Brain microvascular endothelial cell (primary cell): Measurements from ENCODE around the gene TPT1.
A peak's percentile ranks its signal among the peaks of the same experiment; 100 is the strongest.

Experiments used
- DNase-seq: peaks from one replicate; pipeline ENCODE4 v3.0.0-alpha.2; 2020
- H3K27ac ChIP-seq: fragments of 250-450 bp; sonication (Bioruptor Pico); 2 replicates; pipeline ENCODE4 v1.5.1; 2020; ENCODE audit warnings: mild to moderate bottlenecking, moderate library complexity
- H3K27me3 ChIP-seq: fragments of 250-450 bp; sonication (Bioruptor Pico); replicated peaks from 2 replicates; pipeline ENCODE4 v1.5.1; 2020; ENCODE audit warnings: mild to moderate bottlenecking
- H3K36me3 ChIP-seq: fragments of 250-450 bp; sonication (Bioruptor Pico); replicated peaks from 2 replicates; pipeline ENCODE4 v1.5.1; 2020; ENCODE audit warnings: mild to moderate bottlenecking
- H3K4me3 ChIP-seq: 2 replicates; pipeline ENCODE4 v1.5.1; 2011; ENCODE audit warnings: low read depth, mild to moderate bottlenecking, control low read depth, low read length, moderate library complexity
- CTCF ChIP-seq: IDR thresholded peaks from 2 replicates; pipeline ENCODE4 v1.5.1; 2011; ENCODE audit warnings: low read depth, mild to moderate bottlenecking, moderate library complexity, low read length, control low read depth, inconsistent platforms; ENCODE audit errors: missing control alignments
- in situ Hi-C: cut with HindIII; loops from 2 replicates; pipeline ENCODE4 v1.10.0; 2017; ENCODE audit warnings: low sequenced_read_pairs, low pct_ligation_motif_present

Gene TPT1

DNA sequence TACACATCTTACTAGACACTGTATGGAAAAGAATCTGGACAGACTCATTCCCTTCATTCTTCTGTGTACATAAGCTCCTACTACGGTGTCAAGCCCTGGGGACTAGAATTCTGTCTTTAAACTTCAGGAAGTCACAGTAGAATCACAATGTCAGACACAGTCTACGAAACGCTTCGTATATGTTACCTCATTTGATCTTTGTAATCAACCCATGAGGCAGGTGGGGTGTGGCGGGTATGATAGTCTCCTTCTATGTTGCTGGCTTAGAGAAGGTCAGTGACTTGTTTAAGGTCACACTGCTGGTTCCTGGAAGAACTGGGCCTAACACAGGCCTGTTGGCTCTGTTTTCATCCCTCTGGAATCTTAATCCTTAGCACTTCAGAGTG, 32.2 kb upstream of the TPT1 start:
- TF ChIP-seq CTCF = no peak
- H3K4me3 ChIP-seq = no peak overlapping the region
- H3K36me3 ChIP-seq = no peaks in the 10 kb centered on the region
- DNase-seq = no peak
- in situ Hi-C loops = no loop called here
- H3K27ac ChIP-seq = no peak overlapping the region
- no peaks in the 10 kb centered on the region for H3K27me3 ChIP-seq

DNA sequence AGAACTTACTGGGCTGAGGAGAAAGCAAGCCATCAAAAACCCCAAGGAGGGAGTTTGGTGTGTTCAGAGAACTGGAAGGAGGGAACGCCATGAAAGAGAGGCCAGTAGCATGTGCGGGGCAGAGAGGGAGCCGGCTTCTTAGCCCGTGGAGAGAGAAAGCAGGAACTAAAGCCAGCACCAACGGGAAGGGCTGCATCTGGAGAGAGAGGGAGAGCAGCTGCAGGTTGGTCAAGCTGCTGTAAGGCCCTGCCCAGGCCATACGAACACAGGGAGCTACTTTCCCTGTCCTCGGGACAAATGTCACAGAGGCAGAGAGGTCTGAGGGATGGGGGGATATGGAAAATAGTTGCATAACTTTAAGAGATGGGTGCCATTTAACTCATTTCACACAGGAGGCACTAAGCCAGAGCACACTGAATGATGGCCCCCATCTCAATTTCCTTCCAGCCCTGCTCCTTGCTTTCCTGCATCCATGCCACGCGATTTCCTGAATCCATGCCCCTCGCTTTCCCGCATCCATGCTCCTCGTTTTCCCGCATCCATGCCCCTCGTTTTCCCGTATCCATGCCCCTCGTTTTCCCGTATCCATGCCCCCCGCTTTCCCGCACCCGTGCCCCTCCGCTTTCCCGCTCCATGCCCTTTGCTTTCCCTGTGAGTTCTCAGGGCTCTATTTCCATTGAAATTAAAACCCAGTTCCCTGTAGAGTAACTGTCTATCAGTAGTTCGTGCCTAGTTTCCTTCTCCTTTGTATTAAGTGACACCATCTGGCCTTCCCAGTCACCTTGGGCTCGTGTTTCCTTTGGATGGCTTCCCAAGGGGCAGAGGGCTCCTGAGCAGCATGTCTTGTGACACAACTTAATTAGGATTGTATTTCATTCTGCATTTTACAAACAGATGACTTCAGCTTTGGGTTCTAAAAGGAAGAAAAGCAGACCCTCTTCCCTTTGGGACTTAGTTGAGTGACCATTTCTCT, 31.5 kb upstream of the TPT1 start:
- TF ChIP-seq CTCF = no peak
- in situ Hi-C loops = no loop called here
- no peak overlapping the region for H3K27ac ChIP-seq
- H3K36me3 ChIP-seq = no peaks in the 10 kb centered on the region
- DNase-seq = no peak
- H3K27me3 ChIP-seq = no peaks in the 10 kb centered on the region
- H3K4me3 ChIP-seq = no peak overlapping the region

DNA sequence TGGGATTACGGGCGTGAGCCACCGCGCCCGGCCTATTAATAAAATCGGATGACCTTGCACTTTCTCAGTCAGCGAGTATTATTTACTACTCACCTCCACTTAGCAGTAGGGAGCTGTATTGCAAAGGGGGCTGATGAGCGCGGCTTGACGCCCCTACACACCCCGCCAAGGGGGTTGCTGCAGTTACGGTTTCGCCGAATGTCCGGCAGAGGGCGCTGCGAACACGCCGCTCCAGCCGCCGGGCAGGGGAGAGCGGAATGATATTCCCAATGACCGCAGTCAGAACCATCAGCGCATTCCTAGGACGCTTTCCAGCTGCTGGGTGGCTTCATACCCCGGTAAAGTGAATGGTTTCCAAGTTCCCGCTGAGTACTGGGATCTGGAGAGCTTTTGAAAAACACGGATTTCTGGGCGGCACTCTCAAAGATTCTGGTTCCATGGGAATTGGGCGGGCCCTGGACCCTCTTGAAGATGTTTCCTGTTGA, 30.0 kb upstream of the TPT1 start:
- no peaks in the 10 kb centered on the region for H3K27me3 ChIP-seq
- H3K4me3 ChIP-seq = no peak overlapping the region
- H3K36me3 ChIP-seq = no peaks in the 10 kb centered on the region
- TF ChIP-seq CTCF = peak; percentile 98
- no peak overlapping the region for H3K27ac ChIP-seq
- in situ Hi-C loops = no loop called here
- DNase-seq = peak; percentile 51

- in situ Hi-C loops = no loop called here
- Histone ChIP-seq H3K27ac (no peak overlapping the region), H3K36me3 (no peaks in the 10 kb centered on the region), H3K4me3 (no peak overlapping the region), H3K27me3 (no peaks in the 10 kb centered on the region)
- no peak for DNase-seq
- no peak for TF ChIP-seq CTCF
Measured at GRCh38 chr13:45369116-45369515, 28.1 kb upstream of the TPT1 start.

GRCh38 chr13:45368571-45368970, 27.6 kb upstream of the TPT1 start:
- Histone ChIP-seq H3K4me3 (no peak overlapping the region), H3K36me3 (no peaks in the 10 kb centered on the region), H3K27me3 (no peaks in the 10 kb centered on the region), H3K27ac (no peak overlapping the region)
- in situ Hi-C loops = no loop called here
- DNase-seq = no peak
- no peak for TF ChIP-seq CTCF
